K562 (cell line): ENCODE data around the gene MYO18B. TPM values are rescaled to one million over a fixed set of nuclear protein-coding genes. Genes with fewer than 3 reads are reported as not detected.

Experiments
- CBFA2T3 ChIP-seq: fragments of 450-650 bp; IDR thresholded peaks from 2 replicates; pipeline ENCODE4 v1.6.1; 2017
- CEBPB ChIP-seq: fragments of 450-650 bp; IDR thresholded peaks from 2 replicates; pipeline ENCODE4 v1.6.1; 2016; ENCODE audit warnings: missing genetic modification characterization, missing compliant biosample characterization
- CTBP1 ChIP-seq: fragments of 450-650 bp; IDR thresholded peaks from 2 replicates; pipeline ENCODE4 v1.6.1; 2016; ENCODE audit warnings: borderline replicate concordance
- HDAC3 ChIP-seq: fragments of 450-650 bp; IDR thresholded peaks from 2 replicates; pipeline ENCODE4 v1.6.1; 2018; ENCODE audit warnings: borderline replicate concordance, mild to moderate bottlenecking, moderate library complexity; ENCODE audit not compliant: partially characterized antibody
- HMG20B ChIP-seq: fragments of 250-450 bp; sonication (Bioruptor Pico); IDR thresholded peaks from 2 replicates; pipeline ENCODE4 v1.5.0; 2021; ENCODE audit warnings: mild to moderate bottlenecking
- JUN ChIP-seq, 2 experiments: sonication (generic) in 1 of 2; formaldehyde crosslinking in 1 of 2; IDR thresholded peaks; 2 replicates each; pipeline versions ENCODE4 v1.6.1 to v1.8.0; 2012 to 2022; ENCODE audit warnings: borderline replicate concordance in 2 of 2, mild to moderate bottlenecking in 2 of 2, improper control_type of control experiment in 1 of 2, low read depth in 1 of 2, low read length in 1 of 2, missing genetic modification reagents in 1 of 2
- LEF1 ChIP-seq: fragments of 450-650 bp; IDR thresholded peaks from 2 replicates; pipeline ENCODE4 v1.6.1; 2016; ENCODE audit warnings: mild to moderate bottlenecking
- ZEB2 ChIP-seq: fragments of 450-650 bp; IDR thresholded peaks from 2 replicates; pipeline ENCODE4 v1.6.1; 2016
- ZNF274 ChIP-seq: IDR thresholded peaks from 2 replicates; pipeline ENCODE4 v1.6.1; 2011; ENCODE audit warnings: low read depth, mild to moderate bottlenecking, low read length, moderate library complexity, borderline replicate concordance
- ZNF41 ChIP-seq: fragments of 250-450 bp; sonication (Bioruptor Pico); conservative IDR thresholded peaks from 2 replicates; pipeline ENCODE4 v1.4.0; 2020; ENCODE audit warnings: mild to moderate bottlenecking
- ZNF699 ChIP-seq: fragments of 250-450 bp; sonication (Bioruptor Pico); IDR thresholded peaks from 2 replicates; pipeline ENCODE4 v1.8.0; 2021; ENCODE audit warnings: mild to moderate bottlenecking, moderate library complexity; ENCODE audit not compliant: insufficient replicate concordance
- ZNF764 ChIP-seq: fragments of 250-450 bp; sonication (Bioruptor Pico); IDR thresholded peaks from 2 replicates; pipeline ENCODE4 v1.4.0; 2020; ENCODE audit warnings: low read depth, mild to moderate bottlenecking, moderate library complexity
- polyA plus RNA-seq, 8 experiments: library from polyadenylated mRNA; depleted of rRNA in 4 of 8; stranded (reverse) in 5 of 8; unstranded in 3 of 8; fragments of >200 nt; fragmentation: Nextera tagmentation in 2 of 8; fragmentation: Illumina TruSeq in 1 of 8; extraction: Ambion mirVana in 2 of 8; extraction: Trizol in 1 of 8; gene quantifications; 2 replicates each; pipeline versions ENCODE4 v1.2.1 to v1.2.3, GENCODE V29; 2011 to 2014; ENCODE audit warnings: inconsistent platforms in 1 of 8, missing spikeins in 1 of 8
- total RNA-seq, 7 experiments: library from RNA; depleted of rRNA in 6 of 7; stranded (reverse); fragments of >200 nt in 6 of 7; fragmentation: Illumina TruSeq in 2 of 7; extraction: Trizol in 2 of 7; gene quantifications; 2 replicates each; pipeline versions ENCODE4 v1.2.1 to v1.2.3, GENCODE V29; 2011 to 2021; ENCODE audit warnings: low replicate concordance in 1 of 7
- TF ChIP-seq, protein P1 (sequence below): fragments of 150-350 bp; conservative IDR thresholded peaks from 2 replicates; pipeline ENCODE4 v1.6.1; 2014; ENCODE audit warnings: low read length
- TF ChIP-seq, protein P2 (sequence below): fragments of 250-450 bp; sonication (Bioruptor Pico); IDR thresholded peaks from 2 replicates; pipeline ENCODE4 v1.5.1; 2021; ENCODE audit warnings: mild to moderate bottlenecking
- TF ChIP-seq, protein P3 (sequence below), 2 experiments: fragments of 450-650 bp in 1 of 2; IDR thresholded peaks; 2 replicates each; pipeline ENCODE4 v1.6.1; 2011 to 2017; ENCODE audit warnings: low read depth in 2 of 2, antibody characterized with exemption in 1 of 2, borderline replicate concordance in 1 of 2, low read length in 1 of 2, mild to moderate bottlenecking in 1 of 2, mixed read lengths in 1 of 2; ENCODE audit not compliant: control insufficient read depth in 1 of 2
- TF ChIP-seq, protein P4 (sequence below): sonication (generic); formaldehyde crosslinking; IDR thresholded peaks from 2 replicates; pipeline ENCODE4 v1.8.0; 2022; ENCODE audit warnings: mild to moderate bottlenecking, missing genetic modification reagents

Gene MYO18B
- total and polyA plus RNA-seq, 9 of the 15 experiments (the other 6 are each of a cell fraction or from before 2014, with no cell fraction given) = 0.06 to 7.0 (median 4.3) TPM

DNA sequence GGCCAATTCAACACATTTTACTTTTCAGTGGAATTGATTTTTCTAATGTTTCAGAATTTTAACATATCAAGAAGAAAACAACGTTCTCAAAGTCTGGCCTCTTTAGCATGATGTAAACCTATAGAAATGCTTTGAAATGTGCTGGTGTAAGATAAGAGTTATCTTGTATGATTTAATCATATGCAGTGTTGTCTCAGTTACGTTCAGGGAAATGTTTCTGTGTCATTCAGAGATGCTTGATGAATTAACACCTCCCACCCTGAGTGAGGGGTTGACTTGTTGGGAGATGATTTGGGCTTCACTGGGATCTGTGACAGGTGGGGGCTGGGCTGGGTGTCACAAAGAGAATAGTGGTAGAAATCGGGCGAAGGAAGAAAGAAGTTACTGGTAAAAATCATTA lies 15.7 kb upstream of the MYO18B start (continued):
- TF ChIP-seq ZNF699 (CRISPR knock-in tag) (no peak), CTBP1 (peak; percentile 63; the same call in 1 of the 2 replicates), HMG20B (CRISPR knock-in tag) (no peak), CBFA2T3 (peak; percentile 78), ZNF764 (CRISPR knock-in tag) (no peak), JUN (IDR thresholded peaks at IDR 0.05; ENCODE audit: borderline replicate concordance, low read depth, low read length) (peak; percentile 73), JUN (CRISPR knock-in tag; IDR thresholded peaks at IDR 0.05; ENCODE audit: borderline replicate concordance) (no peak), ZEB2 (peak; percentile 68; the same call in 1 of the 2 replicates), ZNF274 (no peak), HDAC3 (peak; percentile 71), ZNF41 (CRISPR knock-in tag) (no peak), CEBPB (no peak), LEF1 (peak; percentile 90)
- TF ChIP-seq, protein P1, sequence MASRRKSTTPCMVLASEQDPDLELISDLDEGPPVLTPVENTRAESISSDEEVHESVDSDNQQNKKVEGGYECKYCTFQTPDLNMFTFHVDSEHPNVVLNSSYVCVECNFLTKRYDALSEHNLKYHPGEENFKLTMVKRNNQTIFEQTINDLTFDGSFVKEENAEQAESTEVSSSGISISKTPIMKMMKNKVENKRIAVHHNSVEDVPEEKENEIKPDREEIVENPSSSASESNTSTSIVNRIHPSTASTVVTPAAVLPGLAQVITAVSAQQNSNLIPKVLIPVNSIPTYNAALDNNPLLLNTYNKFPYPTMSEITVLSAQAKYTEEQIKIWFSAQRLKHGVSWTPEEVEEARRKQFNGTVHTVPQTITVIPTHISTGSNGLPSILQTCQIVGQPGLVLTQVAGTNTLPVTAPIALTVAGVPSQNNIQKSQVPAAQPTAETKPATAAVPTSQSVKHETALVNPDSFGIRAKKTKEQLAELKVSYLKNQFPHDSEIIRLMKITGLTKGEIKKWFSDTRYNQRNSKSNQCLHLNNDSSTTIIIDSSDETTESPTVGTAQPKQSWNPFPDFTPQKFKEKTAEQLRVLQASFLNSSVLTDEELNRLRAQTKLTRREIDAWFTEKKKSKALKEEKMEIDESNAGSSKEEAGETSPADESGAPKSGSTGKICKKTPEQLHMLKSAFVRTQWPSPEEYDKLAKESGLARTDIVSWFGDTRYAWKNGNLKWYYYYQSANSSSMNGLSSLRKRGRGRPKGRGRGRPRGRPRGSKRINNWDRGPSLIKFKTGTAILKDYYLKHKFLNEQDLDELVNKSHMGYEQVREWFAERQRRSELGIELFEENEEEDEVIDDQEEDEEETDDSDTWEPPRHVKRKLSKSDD = no peak
- TF ChIP-seq, protein P2, sequence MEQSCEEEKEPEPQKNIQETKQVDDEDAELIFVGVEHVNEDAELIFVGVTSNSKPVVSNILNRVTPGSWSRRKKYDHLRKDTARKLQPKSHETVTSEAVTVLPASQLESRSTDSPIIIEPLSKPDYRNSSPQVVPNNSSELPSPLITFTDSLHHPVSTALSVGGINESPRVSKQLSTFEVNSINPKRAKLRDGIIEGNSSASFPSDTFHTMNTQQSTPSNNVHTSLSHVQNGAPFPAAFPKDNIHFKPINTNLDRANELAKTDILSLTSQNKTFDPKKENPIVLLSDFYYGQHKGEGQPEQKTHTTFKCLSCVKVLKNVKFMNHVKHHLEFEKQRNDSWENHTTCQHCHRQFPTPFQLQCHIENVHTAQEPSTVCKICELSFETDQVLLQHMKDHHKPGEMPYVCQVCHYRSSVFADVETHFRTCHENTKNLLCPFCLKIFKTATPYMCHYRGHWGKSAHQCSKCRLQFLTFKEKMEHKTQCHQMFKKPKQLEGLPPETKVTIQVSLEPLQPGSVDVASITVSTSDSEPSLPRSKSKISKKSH (CRISPR knock-in tag) = no peak
- TF ChIP-seq, protein P3, sequence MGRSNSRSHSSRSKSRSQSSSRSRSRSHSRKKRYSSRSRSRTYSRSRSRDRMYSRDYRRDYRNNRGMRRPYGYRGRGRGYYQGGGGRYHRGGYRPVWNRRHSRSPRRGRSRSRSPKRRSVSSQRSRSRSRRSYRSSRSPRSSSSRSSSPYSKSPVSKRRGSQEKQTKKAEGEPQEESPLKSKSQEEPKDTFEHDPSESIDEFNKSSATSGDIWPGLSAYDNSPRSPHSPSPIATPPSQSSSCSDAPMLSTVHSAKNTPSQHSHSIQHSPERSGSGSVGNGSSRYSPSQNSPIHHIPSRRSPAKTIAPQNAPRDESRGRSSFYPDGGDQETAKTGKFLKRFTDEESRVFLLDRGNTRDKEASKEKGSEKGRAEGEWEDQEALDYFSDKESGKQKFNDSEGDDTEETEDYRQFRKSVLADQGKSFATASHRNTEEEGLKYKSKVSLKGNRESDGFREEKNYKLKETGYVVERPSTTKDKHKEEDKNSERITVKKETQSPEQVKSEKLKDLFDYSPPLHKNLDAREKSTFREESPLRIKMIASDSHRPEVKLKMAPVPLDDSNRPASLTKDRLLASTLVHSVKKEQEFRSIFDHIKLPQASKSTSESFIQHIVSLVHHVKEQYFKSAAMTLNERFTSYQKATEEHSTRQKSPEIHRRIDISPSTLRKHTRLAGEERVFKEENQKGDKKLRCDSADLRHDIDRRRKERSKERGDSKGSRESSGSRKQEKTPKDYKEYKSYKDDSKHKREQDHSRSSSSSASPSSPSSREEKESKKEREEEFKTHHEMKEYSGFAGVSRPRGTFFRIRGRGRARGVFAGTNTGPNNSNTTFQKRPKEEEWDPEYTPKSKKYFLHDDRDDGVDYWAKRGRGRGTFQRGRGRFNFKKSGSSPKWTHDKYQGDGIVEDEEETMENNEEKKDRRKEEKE (IDR thresholded peaks at IDR 0.05; ENCODE audit: borderline replicate concordance in 1 of 2, control insufficient read depth in 1 of 2, low read depth in 2 of 2, low read length in 1 of 2) = no peak
- TF ChIP-seq, protein P4, sequence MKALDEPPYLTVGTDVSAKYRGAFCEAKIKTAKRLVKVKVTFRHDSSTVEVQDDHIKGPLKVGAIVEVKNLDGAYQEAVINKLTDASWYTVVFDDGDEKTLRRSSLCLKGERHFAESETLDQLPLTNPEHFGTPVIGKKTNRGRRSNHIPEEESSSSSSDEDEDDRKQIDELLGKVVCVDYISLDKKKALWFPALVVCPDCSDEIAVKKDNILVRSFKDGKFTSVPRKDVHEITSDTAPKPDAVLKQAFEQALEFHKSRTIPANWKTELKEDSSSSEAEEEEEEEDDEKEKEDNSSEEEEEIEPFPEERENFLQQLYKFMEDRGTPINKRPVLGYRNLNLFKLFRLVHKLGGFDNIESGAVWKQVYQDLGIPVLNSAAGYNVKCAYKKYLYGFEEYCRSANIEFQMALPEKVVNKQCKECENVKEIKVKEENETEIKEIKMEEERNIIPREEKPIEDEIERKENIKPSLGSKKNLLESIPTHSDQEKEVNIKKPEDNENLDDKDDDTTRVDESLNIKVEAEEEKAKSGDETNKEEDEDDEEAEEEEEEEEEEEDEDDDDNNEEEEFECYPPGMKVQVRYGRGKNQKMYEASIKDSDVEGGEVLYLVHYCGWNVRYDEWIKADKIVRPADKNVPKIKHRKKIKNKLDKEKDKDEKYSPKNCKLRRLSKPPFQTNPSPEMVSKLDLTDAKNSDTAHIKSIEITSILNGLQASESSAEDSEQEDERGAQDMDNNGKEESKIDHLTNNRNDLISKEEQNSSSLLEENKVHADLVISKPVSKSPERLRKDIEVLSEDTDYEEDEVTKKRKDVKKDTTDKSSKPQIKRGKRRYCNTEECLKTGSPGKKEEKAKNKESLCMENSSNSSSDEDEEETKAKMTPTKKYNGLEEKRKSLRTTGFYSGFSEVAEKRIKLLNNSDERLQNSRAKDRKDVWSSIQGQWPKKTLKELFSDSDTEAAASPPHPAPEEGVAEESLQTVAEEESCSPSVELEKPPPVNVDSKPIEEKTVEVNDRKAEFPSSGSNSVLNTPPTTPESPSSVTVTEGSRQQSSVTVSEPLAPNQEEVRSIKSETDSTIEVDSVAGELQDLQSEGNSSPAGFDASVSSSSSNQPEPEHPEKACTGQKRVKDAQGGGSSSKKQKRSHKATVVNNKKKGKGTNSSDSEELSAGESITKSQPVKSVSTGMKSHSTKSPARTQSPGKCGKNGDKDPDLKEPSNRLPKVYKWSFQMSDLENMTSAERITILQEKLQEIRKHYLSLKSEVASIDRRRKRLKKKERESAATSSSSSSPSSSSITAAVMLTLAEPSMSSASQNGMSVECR (CRISPR knock-in tag) = no peak
